ENCODE measurements around the gene COMMD9. TPM values are rescaled to one million over a fixed set of nuclear protein-coding genes. Genes with fewer than 3 reads are reported as not detected.

The COMMD9 gene
- total and polyA plus RNA-seq, 10 of the 15 experiments (the other 5 are each of a cell fraction or from before 2014, with no cell fraction given): 31.4 to 119 (median 56.2) TPM

DNA sequence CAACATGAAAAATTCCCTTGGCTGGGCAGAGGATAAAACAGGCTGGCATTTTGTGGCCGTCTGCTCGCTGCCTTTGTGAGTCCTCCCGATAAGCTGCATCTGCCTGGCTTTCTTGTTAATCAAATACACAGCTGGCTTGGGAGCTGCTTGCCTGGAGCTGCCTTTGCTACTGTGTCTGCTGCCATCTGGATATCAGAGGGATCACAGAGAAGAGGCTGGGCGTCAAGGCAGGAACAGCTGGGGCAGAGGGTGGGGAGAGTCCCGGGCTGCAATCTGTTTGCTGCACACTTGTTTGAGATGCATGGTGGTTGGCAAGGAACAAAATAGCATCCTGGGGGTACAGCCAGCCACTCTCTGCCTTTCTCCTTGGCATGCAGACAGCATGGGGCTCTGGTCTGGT lies 36.0 kb downstream of the COMMD9 start:
- no peaks in the 10 kb centered on the region for H4K20me1 ChIP-seq (ENCODE audit: control insufficient read depth, insufficient read depth)
- TF ChIP-seq, protein P1, sequence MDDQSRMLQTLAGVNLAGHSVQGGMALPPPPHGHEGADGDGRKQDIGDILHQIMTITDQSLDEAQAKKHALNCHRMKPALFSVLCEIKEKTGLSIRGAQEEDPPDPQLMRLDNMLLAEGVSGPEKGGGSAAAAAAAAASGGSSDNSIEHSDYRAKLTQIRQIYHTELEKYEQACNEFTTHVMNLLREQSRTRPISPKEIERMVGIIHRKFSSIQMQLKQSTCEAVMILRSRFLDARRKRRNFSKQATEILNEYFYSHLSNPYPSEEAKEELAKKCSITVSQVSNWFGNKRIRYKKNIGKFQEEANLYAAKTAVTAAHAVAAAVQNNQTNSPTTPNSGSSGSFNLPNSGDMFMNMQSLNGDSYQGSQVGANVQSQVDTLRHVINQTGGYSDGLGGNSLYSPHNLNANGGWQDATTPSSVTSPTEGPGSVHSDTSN (IDR thresholded peaks at IDR 0.05; ENCODE audit: insufficient replicate concordance, low read depth, low read length): no peak
- TF ChIP-seq NKRF (conservative IDR thresholded peaks at IDR 0.05) (no peak), E4F1 (IDR thresholded peaks at IDR 0.05; ENCODE audit: borderline replicate concordance, partially characterized antibody) (no peak), KDM1A (IDR thresholded peaks at IDR 0.05; ENCODE audit: borderline replicate concordance) (no peak), STAT1 (conservative IDR thresholded peaks at IDR 0.05) (no peak)
- FAIRE-seq (no peak), DNase-seq (ENCODE audit: low read depth, low spot score) (no peak), ATAC-seq (no peak)
- SMC1A ChIA-PET (ENCODE audit: uncharacterized antibody, unreplicated experiment): no interaction called here
- no peak overlapping the region for H3K9ac ChIP-seq (ENCODE audit: control insufficient read depth, insufficient read depth, low read length)
- no peak overlapping the region for H3K27ac ChIP-seq (ENCODE audit: control insufficient read depth, insufficient read depth)
- CTCF ChIA-PET: interaction anchor here (1.6 kb wide), 1 partner anchor 14 kb away, joined by 4 read pairs; no protein-coding TSS in a partner anchor
- 18% methylated on average over 5 of the region's 5 CpGs for WGBS (ENCODE audit: insufficient coverage, insufficient replicate concordance, low lambda C conversion rate, missing lambda C conversion rate)
- H3K4me2 ChIP-seq (ENCODE audit: control insufficient read depth, insufficient read depth): no peak overlapping the region
- no peak overlapping the region for H3K4me3 ChIP-seq
- in situ Hi-C loops (cut with MboI) (no loop called here), intact Hi-C loops (cut with micrococcal nuclease; ENCODE audit: unreplicated experiment) (no loop called here)
- POLR2A ChIA-PET: no interaction called here
- no TSS peak for BruUV-seq (replicated peaks)
- H3K9me3 ChIP-seq (replicated peaks; ENCODE audit: control insufficient read depth, insufficient read depth, low read length): no peaks in the 10 kb centered on the region; the same call in 2 of the 3 replicates
- no peaks in the 10 kb centered on the region; a peak in 2 of 4 replicates for H3K27me3 ChIP-seq (replicated peaks in 1 of 2; ENCODE audit: control insufficient read depth in 2 of 2, insufficient read depth in 2 of 2, low read length in 1 of 2)
- H2AFZ ChIP-seq (ENCODE audit: control insufficient read depth, low read depth, low read length): no peak overlapping the region
- no peaks in the 10 kb centered on the region for H3K4me1 ChIP-seq (ENCODE audit: control insufficient read depth, insufficient read depth, low read length)
- RAD21 ChIA-PET (ENCODE audit: unreplicated experiment): interaction anchor here (0.6 kb wide), 1 partner anchor 250 kb away, joined by 3 read pairs; no protein-coding TSS in a partner anchor
- H3K79me2 ChIP-seq (ENCODE audit: control insufficient read depth, insufficient read depth, low read length): no peaks in the 10 kb centered on the region
- no peaks in the 10 kb centered on the region for H3K36me3 ChIP-seq (ENCODE audit: control insufficient read depth in 2 of 2, insufficient read depth in 2 of 2, low read length in 1 of 2)
